GM18858 (cell line): ENCODE results near the gene SMIM9.
"Not testable (repeated sequence)": the region's sequence is repeated elsewhere in the genome, so short reads cannot be mapped to it uniquely, and the experiment has no call there.

Experiments used
- ATAC-seq: cut with Tn5 transposase; IDR thresholded peaks from one replicate; pipeline ENCODE4 v1.9.1; 2021; ENCODE audit not compliant: unreplicated experiment

Gene SMIM9

DNA sequence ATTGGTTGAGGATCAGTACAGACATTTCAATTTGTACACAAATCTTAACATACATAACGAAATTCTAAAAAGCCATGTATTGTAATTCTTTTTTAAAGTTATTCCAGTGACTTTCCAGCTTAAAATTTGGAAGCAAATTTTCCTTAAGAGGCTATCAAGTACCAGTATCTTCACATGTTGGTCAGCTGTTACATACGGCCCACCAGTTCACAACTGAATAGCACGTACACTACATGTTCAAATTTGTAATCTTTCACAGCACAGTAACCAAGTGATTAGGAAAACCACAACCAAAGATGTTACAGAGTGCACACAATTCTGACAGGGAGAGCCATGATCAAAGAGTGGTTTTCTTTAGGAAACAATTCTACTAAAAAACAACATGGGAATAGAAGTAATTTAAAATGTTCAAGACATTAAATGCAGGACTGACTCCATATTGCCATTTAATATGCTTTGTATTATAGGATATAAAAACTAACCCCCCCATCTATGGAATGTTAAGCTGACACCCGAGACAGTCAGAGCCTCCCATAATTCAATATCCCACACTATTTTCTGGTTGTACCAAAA is 18.1 kb downstream of the SMIM9 start:
- ATAC-seq = not testable (repeated sequence)

DNA sequence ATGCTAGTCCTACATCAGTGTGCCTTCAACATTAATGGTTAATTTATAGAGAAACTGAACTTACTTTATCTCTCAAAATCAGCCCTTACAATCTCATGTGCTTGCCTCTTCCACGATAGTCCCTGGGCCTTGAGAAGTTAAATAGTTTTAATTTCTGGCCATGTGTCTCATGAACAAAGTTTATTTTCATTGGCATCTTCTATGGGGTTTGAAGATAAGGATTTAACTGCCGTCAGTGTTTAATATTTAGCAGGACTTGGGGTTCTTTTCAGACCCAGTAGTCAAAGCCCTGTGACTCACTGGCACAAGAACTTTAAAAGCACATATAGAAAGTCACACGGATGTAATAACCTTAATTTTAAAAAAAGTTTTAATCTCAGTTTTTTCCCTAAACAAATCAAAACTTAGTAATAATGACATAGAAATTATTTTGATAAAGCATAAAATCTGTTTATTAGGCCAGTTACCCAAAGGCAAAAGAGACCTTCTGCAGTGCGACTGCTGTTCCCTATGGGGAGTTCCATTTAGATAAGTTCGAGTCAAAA is 19.1 kb downstream of the SMIM9 start:
- no peak for ATAC-seq

DNA sequence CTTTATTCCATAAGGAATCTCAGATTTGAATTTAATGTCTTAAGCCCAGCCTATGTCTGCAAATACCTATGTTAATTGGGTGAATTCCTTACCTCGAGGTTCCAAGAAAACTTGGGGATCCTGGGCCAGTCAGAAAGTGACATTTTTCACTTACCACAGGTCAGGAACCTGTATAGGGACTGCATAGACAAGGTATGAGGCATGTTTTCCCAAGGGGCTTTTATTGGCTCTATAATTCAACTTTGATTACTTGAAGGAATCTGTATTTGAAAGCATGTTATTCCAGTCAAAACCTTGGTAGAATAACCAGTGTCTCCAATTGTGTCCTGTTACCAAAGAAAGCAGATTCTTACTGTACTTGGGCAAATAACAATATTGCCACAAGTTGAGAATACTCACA is 20.7 kb downstream of the SMIM9 start:
- ATAC-seq = no peak

DNA sequence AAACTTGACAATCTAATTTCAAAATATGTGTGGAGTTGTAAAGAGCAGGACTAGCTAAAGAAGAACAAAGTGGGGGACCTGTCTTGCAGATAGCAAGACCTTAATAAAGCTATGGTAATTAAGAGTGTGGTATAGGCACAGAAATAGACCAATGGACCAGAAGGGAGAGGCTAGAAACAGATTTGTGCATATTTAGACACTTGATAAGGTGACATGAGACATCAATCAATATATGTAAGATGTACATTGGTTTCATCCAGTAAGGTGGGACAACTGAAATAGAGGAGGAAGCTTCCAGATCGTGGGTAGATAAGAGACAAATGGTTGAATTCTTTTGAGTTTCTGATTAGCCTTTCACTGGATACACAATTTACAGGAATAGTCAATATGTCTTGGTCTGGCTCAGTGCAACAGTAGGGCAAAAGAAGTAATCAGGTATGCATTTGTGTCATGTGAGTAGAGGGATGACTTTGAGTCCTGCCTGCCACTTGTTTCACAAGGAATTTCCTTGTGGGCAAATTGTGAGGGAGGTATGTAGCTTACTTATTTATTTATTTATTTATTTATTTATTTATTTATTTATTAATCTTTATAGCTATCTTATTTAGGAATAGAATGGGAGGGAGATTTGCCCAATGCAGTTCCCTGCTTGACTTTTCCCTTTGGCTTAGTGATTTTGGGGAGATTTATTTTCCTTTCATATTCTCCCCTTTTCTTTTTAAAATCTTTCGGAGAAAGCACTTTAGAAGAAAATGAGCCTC is 21.9 kb downstream of the SMIM9 start:
- ATAC-seq = no peak

DNA sequence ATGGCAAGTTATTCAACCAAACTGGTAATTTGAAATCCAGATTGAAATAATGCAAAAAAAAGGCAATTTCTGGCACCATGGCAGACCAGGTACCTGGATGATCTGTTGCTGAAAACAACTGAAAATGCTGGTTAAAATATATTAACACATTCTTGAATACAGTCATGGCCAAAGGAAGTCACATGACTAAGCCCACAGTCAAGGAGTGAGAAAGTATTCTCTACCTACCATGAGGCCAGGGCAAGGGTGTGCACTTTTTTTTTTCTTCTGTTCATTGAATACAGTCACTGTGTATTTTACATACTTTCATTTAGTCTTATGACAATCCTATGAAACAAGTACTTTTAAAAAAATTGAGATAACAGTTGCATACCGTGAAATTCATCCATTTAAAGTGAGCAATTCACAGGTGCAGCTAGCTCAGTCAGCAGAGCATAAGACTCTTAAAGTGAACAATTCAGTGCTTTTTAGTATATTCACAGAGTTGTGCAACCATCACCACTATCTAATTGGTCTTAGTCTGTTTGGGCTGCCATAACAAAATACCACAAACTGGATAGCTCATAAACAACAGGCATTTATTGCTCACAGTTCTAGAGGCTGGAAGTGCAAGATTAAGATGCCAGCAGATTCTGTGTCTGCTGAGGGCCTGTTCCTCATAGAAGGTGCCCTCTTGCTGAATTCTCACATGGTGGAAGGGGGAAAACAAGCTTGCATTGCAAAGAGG is 24.4 kb downstream of the SMIM9 start:
- no peak for ATAC-seq

DNA sequence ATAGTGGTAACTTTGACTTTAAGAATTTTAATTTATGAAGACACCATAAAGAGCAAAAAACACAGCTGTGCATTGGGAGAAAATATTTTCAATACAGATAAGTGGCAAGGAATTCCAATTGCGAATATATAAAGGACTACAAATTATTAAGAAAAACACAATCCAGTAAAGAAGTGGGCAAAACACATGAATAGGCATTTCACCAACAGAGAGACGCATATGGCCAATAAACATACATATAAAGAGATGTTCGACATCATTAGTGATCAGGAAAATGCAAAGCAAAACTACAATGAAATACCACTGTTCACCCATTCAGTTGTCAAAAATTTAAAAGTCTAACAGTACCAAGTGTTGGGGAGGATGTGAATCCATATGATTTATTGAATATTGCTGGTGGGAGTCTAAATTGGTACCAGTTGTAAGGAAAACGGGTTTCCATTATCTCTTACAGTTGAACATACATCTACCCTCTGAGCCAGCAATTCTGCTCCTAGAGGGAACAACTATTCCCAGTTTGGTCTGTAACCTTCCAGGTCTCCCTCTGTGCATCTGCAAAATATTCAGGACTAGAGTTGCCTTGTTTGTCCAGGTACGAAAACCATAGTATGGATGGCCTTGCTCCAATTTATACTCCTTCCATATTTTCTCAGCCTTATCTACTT is 27.5 kb downstream of the SMIM9 start:
- no peak for ATAC-seq

DNA sequence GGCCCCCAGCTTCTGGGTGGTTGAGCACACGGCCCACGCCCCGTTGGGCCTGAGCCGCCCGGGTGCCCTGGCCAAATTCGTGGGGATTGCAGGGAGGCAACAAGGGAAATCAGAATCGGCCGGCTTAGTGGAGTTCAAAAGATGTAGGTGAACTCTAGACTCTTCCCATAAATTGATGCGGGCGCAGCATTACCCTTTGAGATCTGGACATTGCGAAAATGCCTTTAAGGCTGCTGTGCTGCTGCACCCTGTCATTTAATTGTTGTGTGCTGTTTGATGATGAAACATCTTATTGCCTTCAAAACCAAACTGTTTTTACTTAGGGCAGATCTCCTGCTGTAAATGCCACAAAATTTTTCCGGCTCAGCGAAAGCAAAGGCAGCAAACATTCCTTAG is 28.8 kb downstream of the SMIM9 start:
- peak; percentile 11 for ATAC-seq

DNA sequence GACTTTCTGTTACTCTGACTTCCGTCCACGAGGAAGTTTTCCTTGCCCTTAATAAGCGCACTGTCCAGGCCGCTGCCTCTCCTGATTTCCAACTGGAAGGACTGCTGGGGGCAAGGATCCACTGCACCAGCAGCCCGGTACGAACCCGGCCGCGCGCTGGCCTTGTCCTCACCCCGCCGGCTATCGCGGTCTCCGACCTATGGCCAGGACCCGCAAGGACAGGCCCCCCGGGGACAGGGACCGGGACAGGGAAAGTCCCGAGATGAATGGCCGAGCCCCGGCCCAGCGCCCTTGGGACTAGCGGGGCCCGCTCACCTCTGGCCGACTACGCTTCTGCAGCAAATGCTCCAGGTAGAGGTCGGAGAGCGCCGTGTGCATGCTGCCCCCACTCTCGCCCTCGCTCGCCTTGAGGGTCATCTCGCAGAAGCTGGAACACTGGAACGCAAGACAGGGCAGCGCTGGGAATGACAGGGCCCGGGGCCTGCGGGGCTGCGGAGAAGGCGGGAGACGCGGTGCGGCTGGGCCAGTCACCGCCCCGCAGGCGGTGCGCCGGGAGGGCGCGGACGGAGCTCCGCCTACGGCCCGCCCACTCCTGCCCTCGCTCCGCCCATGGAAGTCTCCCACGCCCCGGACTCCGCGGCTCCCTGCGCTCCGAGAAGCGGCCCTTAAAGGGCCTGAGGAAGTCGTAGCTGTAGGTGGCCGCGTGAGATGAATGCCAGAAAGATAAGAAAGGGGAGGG is 29.3 kb downstream of the SMIM9 start, which contains the start of gene MPP1:
TSS of gene MPP1 (minus strand) at position 529 of the 739 bp plus-strand sequence. CDS start at position 417, 112 bp downstream.
- peak; percentile 70 for ATAC-seq

DNA sequence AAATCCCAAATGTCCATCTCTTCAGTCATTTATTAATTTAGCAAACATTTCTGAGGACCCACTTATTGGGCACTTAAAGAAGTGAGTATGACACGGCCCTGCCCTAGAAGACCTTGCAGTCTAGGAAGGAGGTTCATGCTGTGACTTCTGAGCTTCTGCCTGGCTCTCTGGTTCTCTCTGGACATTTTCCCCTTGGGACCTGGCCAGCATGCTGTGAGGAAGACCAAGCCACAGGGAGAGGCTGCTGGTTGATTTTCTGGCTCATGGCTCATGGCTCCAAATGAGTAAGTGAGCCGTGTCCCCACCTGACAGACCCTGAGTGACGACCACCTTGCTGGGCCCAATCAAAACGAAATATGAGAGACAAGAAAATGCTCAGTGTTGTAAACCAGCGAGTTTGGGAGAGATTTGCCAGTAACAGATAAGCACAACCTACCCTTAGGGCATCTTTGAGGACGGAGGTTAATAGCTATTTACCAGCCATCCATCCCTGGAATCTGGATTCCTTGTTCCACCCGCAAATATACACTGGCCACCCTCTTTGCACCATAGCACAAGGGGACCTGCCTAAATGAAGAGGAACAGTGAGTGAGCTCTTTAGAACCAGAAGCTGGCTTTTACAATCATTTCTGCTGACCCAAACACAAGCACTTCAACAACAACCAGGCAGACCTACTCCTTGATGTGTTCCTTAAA is 30.1 kb downstream of the SMIM9 start:
- no peak for ATAC-seq

DNA sequence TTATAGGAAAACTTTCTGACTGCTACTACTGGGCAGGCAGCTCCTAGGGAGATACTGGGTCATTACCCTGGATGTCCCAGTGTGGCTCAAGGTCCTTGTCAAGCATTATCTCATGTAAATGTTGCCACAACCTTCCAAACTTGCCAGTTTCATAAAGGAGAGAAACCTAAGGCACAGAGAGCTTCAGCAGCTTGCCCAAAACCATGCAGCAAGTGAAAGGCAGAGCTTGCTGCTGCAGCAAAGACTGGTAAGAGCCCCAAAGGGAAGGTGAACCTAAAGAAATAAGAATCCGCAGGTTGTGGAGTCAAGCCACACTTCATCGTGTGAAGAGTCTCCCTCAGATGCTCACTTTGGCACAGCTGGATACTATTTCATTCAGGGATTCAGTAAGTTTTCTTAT is 31.5 kb downstream of the SMIM9 start:
- ATAC-seq = no peak

DNA sequence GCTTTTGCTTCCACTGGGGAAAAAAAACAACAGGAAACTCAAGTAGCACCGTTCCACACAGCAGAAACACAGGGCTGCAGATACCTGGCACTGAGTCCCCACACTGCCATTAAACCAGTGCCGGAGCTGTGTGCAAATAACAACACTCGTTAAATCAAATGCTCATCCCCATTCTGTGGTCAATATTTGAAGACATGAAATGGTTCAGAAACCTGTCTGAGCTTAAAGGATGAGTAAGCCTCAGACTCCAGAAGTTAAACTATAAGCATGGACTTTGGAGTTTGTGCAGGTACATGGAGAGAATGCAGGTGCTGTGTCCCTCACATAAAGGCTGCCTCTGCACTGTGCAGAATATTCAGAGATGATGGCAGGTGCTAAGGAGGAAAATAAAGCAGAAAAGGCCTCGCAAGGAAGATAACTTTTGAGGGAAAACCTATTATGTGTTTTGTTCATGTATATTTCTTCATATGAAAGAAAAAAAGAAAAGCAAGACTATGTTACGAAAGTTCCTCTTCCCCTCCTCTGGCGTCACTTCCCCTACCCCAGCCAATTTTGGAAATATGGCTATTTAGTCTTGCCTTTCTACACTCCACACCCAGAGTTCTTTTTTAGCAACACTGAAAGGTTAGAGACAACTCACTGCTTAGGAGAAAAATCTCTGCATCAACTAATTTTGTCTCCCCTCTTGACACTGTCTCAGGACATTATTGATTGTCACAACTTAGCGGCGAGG is 33.8 kb downstream of the SMIM9 start:
- no peak for ATAC-seq

DNA sequence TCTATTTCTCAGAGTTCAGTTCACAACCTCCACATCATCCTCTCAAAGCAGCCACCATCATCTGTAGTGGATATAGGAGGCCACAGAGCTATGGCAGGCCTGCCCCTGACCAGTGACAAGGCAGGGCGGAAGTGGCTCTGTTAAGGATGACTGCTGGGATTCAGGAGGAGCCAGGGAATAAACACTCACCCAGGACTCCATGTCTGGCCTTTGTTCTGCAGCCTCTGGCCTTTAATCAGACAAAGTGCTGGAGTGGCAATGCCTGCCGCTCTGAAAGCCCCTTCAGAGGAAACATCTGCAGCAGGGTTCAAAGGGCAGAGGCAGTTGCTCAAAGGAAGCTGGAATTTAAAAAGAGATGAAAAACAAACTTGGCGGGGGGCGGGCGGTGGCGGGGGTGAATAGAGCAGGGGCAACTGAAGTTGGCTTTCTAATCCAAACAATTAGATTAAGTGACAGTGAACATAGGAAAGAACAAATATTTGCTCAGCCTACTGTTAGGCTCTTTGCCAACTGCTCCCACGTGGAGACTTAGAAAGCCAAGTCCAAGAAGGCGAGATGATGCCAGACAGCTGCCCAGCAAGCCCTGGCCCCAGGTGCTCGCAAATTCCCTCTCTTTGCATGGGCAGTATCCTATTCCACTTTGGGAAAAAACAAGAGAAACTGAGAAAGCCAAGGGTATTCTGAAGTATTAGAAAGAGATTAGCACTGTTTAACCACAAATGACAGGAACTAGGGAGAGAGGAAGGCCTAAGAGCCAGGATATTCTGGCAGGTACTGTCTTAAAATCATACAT is 34.7 kb downstream of the SMIM9 start:
- no peak for ATAC-seq

DNA sequence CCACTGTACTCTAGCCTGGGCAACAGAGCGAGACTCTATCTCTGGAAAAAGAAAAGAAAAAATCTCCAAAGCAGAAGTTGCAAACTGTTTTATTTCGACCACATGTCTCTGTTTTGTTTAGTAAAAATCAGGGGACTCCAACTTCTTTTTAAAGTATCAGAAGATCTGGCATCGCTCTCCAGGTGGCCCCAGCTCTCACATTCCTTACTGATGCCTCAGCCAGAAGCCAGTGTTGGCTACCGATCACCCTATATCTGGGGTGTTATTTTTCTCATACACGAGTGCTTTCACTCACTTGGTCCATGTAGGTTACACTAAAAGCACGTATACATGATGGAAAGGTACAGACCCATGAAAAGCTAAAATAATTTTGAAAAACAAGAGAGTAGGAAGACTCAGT is 37.5 kb downstream of the SMIM9 start:
- no peak for ATAC-seq

DNA sequence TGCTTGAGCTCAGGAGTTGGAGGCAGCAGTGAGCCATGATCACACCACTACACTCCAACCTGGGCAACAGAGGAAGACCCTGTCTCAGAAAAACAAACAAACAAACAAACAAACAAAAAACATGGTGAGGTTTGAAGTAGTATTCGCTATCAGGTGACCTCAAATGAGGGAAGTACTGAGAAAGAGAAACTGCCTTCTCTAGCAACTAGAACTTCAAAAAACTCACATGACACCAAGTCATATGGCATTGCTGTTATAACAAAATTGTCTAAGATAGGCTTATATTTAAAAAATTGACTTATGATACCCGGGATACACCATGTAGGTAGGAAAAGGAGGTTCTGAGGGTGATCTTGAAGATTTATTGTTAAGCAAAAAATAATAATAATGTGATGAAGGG is 39.4 kb downstream of the SMIM9 start:
- no peak for ATAC-seq

DNA sequence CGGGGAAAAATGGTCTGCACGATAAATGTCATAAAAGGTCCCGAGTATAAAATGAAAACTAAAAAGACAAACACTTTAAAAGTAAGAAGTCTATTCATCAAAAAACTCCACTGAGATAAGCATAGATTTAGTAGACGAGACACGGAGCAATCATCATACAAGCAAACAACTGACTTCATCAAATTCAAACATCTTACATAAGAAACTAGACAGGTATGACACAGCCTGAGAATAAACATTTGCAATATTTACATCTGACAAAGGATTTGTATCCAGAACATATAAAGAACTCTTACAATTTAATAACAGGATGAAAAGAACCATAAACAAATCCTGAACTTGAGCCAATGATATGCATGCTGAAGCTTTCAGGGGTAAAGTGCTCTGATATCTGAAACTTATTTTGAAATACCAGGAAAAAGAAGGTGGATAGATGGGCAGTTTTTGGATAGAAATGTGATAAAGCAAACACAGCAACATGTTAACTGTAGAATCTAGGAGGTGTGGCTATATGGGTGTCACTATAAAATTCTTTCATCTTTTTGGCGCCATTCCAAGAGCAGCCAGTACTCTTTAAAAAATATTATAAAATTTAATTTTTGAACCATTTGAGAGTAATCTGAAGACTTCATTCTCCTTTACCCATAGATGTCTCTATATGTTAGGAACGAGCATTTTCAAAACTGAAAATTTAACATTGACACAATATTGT is 41.2 kb downstream of the SMIM9 start:
- no peak for ATAC-seq

DNA sequence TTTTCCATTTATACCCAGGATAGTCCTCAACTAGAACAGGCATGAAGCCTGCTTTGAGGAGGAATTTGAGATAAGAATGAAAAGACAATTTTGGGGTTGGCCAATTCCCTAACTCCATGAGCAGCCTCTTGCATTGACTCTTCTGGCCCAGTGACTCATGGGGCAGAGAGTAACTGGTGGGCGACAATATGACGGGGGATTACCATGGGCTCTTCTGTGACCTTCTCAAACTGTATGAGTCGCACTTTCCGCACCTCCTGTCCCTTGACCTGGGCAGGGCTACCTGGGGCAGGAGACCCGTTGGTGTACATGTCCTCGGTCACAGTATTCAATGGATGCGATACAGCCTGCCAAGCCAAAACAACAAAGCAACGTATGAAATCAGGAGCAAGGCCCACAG is 42.5 kb downstream of the SMIM9 start:
- ATAC-seq = no peak

DNA sequence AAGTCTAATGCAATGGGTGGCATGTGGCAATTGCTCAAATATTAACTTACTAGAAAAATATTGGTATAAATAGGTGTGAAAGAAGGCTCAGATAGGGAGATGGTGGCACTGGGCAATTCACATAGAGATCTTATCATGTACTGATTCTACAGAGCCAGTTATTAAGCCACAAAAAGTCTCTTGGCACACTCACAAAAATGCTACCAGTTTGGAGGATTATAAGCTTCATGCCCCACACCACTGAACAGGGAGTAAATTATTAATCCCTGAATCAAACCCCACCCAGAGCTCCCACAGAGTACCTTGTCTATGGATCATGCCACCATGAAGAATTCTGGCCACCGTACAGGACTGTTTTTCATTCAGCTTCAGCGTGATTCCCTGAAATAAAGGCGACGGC is 43.0 kb downstream of the SMIM9 start:
- no peak for ATAC-seq

DNA sequence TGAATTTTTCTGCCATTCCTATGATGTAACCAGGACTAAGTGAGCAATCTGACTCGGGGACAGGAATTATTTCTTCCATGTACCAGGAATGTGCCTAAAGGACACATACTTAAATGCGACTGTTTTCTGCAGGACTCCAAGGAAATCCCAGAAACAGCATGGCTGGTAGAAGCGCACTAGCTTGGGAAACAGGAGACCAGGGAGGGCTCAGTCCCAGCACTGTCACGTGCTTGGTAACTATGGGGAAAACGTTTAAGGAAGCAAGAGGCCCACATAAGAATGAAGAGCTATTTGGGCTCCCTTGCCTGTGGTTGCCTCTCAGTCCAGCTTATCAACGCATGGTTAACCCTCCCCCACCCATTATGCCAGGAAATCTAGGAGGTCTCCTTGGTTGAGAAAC is 48.7 kb downstream of the SMIM9 start:
- no peak for ATAC-seq
